K562 (cell line): ENCODE measurements around the gene ADGRB2. TPM values are rescaled to one million over a fixed set of nuclear protein-coding genes. Genes with fewer than 3 reads are reported as not detected.

ENCODE experiments used
- ARID3A ChIP-seq: IDR thresholded peaks from 2 replicates; pipeline ENCODE4 v1.6.1; 2012; ENCODE audit warnings: low read depth, low read length, improper control_type of control experiment, borderline replicate concordance
- CUX1 ChIP-seq: fragments of 200-800 bp; sonication (Bioruptor generic); IDR thresholded peaks from 2 replicates; pipeline ENCODE4 v1.6.1; 2016; ENCODE audit warnings: missing genetic modification characterization, missing compliant biosample characterization
- ELK3 ChIP-seq: fragments of 450-650 bp; formaldehyde crosslinking; IDR thresholded peaks from 2 replicates; pipeline ENCODE4 v1.4.0; 2020; ENCODE audit warnings: mild to moderate bottlenecking
- EP300 ChIP-seq: IDR thresholded peaks from 2 replicates; pipeline ENCODE4 v1.6.1; 2012; ENCODE audit warnings: low read length, improper control_type of control experiment
- GABPB1 ChIP-seq: sonication (generic); formaldehyde crosslinking; IDR thresholded peaks from 2 replicates; pipeline ENCODE4 v1.8.0; 2022; ENCODE audit warnings: mild to moderate bottlenecking, missing genetic modification reagents
- HCFC1 ChIP-seq: IDR thresholded peaks from 2 replicates; pipeline ENCODE4 v1.6.1; 2012; ENCODE audit warnings: low read depth, low read length, improper control_type of control experiment
- ILF3 ChIP-seq: fragments of 450-650 bp; IDR thresholded peaks from 2 replicates; pipeline ENCODE4 v1.6.1; 2018; ENCODE audit warnings: antibody characterized with exemption, mild to moderate bottlenecking, moderate library complexity, borderline replicate concordance
- L3MBTL2 ChIP-seq: fragments of 450-650 bp; IDR thresholded peaks from 2 replicates; pipeline ENCODE4 v1.6.1; 2016; ENCODE audit warnings: mild to moderate bottlenecking, moderate library complexity
- MTA1 ChIP-seq: fragments of 450-650 bp; IDR thresholded peaks from 2 replicates; pipeline ENCODE4 v1.6.1; 2017; ENCODE audit warnings: borderline replicate concordance
- MTA3 ChIP-seq: fragments of 450-650 bp; formaldehyde crosslinking; IDR thresholded peaks from 2 replicates; pipeline ENCODE4 v1.6.1; 2017; ENCODE audit warnings: mild to moderate bottlenecking, borderline replicate concordance
- NCOA2 ChIP-seq, 2 experiments: fragments of 450-650 bp; IDR thresholded peaks; 2 replicates each; pipeline ENCODE4 v1.6.1; 2018; ENCODE audit warnings: mild to moderate bottlenecking in 2 of 2, moderate library complexity in 1 of 2; ENCODE audit not compliant: partially characterized antibody in 2 of 2
- NFIX ChIP-seq: fragments of 250-450 bp; sonication (Bioruptor Pico); IDR thresholded peaks from 2 replicates; pipeline ENCODE4 v1.4.0; 2020; ENCODE audit warnings: low read depth, mild to moderate bottlenecking, moderate library complexity
- POLR2A ChIP-seq: fragments of 450-650 bp; conservative IDR thresholded peaks from 2 replicates; pipeline ENCODE4 v1.6.1; 2016
- SNIP1 ChIP-seq: fragments of 450-650 bp; IDR thresholded peaks from 2 replicates; pipeline ENCODE4 v1.7.1; 2017; ENCODE audit warnings: low read depth, mild to moderate bottlenecking
- SOX6 ChIP-seq: fragments of 450-650 bp; IDR thresholded peaks from 2 replicates; pipeline ENCODE4 v1.6.1; 2014; ENCODE audit warnings: mild to moderate bottlenecking
- SRSF9 ChIP-seq: fragments of 200-400 bp; formaldehyde crosslinking; IDR thresholded peaks from 2 replicates; pipeline ENCODE4 v1.6.1; 2017; ENCODE audit warnings: low read depth, low read length, borderline replicate concordance
- STAG1 ChIP-seq: sonication (generic); formaldehyde crosslinking; IDR thresholded peaks from 2 replicates; pipeline ENCODE4 v1.5.0; 2020; ENCODE audit warnings: missing genetic modification reagents, borderline replicate concordance
- STAT5B ChIP-seq: fragments of 250-450 bp; sonication (Bioruptor Pico); IDR thresholded peaks from 2 replicates; pipeline ENCODE4 v1.8.0; 2021; ENCODE audit warnings: mild to moderate bottlenecking, inconsistent platforms
- ZBTB5 ChIP-seq: fragments of 450-650 bp; IDR thresholded peaks from 2 replicates; pipeline ENCODE4 v1.6.1; 2017; ENCODE audit warnings: antibody characterized with exemption
- ZNF133 ChIP-seq: fragments of 250-450 bp; sonication (Bioruptor Pico); IDR thresholded peaks from 2 replicates; pipeline ENCODE4 v1.4.0; 2020; ENCODE audit warnings: mild to moderate bottlenecking
- ZNF282 ChIP-seq: sonication (generic); formaldehyde crosslinking; IDR thresholded peaks from 2 replicates; pipeline ENCODE4 v1.8.1; 2023; ENCODE audit warnings: missing genetic modification reagents
- polyA plus RNA-seq, 8 experiments: library from polyadenylated mRNA; depleted of rRNA in 4 of 8; stranded (reverse) in 5 of 8; unstranded in 3 of 8; fragments of >200 nt; fragmentation: Nextera tagmentation in 2 of 8; fragmentation: Illumina TruSeq in 1 of 8; extraction: Ambion mirVana in 2 of 8; extraction: Trizol in 1 of 8; gene quantifications; 2 replicates each; pipeline versions ENCODE4 v1.2.1 to v1.2.3, GENCODE V29; 2011 to 2014; ENCODE audit warnings: inconsistent platforms in 1 of 8, missing spikeins in 1 of 8
- total RNA-seq, 7 experiments: library from RNA; depleted of rRNA in 6 of 7; stranded (reverse); fragments of >200 nt in 6 of 7; fragmentation: Illumina TruSeq in 2 of 7; extraction: Trizol in 2 of 7; gene quantifications; 2 replicates each; pipeline versions ENCODE4 v1.2.1 to v1.2.3, GENCODE V29; 2011 to 2021; ENCODE audit warnings: low replicate concordance in 1 of 7

The ADGRB2 gene
- total and polyA plus RNA-seq, 9 of the 15 experiments (the other 6 are each of a cell fraction or from before 2014, with no cell fraction given), result 0.04 to 0.23 (median 0.20) TPM; not detected in 2

GRCh38 chr1:31781138-31781755, 17.1 kb upstream of the ADGRB2 start (continued):
- TF ChIP-seq SNIP1 (no peak), ILF3 (no peak), NFIX (CRISPR knock-in tag) (no peak), ZNF133 (CRISPR knock-in tag) (no peak), L3MBTL2 (no peak), EP300 (no peak), ZNF282 (CRISPR knock-in tag) (no peak), MTA1 (no peak), SOX6 (no peak; the same call in 1 of the 2 replicates), GABPB1 (CRISPR knock-in tag) (no peak), MTA3 (no peak; the same call in 1 of the 2 replicates), POLR2A (no peak), ELK3 (no peak), HCFC1 (no peak), STAG1 (CRISPR knock-in tag) (no peak), STAT5B (CRISPR knock-in tag) (no peak), NCOA2 (IDR thresholded peaks at IDR 0.05; ENCODE audit: partially characterized antibody in 2 of 2) (no peak), ZBTB5 (no peak), CUX1 (CRISPR knock-in tag) (no peak), SRSF9 (no peak), ARID3A (no peak)
